Heart right ventricle (tissue), 16 donors: ENCODE measurements around the gene RFTN1. TPM values are rescaled to one million over a fixed set of nuclear protein-coding genes. Genes with fewer than 3 reads are reported as not detected.

Experiments used
- ATAC-seq, 8 donors: fragments of 200-7000 bp; cut with Tn5 transposase; one replicate each; pipeline ENCODE4 v1.9.1; 2020; ENCODE audit warnings: mild to moderate bottlenecking in 8 of 8, moderate library complexity in 8 of 8, moderate number of reproducible peaks in 1 of 8
- DNase-seq, 2 donors: peaks; one replicate each; pipeline ENCODE4 v3.0.0-alpha.2; 2020
- H3K27ac ChIP-seq, 10 donors: fragments of 200-600 bp; sonication (generic) in 2 of 10; one replicate each; pipeline versions ENCODE4 v1.5.0 to v1.8.0; 2020 to 2022; ENCODE audit warnings: mild to moderate bottlenecking in 3 of 10
- H3K27me3 ChIP-seq, 7 donors: fragments of 200-600 bp; one replicate each; pipeline ENCODE4 v1.8.0; 2021 to 2022; ENCODE audit warnings: mild to moderate bottlenecking in 2 of 7
- H3K36me3 ChIP-seq, 9 donors: fragments of 200-600 bp; sonication (generic) in 1 of 9; one replicate each; pipeline versions ENCODE4 v1.5.0 to v1.8.0; 2020 to 2022; ENCODE audit warnings: mild to moderate bottlenecking in 2 of 9
- H3K4me1 ChIP-seq, 9 donors: fragments of 200-600 bp; sonication (generic) in 1 of 9; one replicate each; pipeline versions ENCODE4 v1.5.0 to v1.8.0; 2020 to 2022; ENCODE audit warnings: mild to moderate bottlenecking in 4 of 9
- H3K4me3 ChIP-seq, 10 donors: fragments of 200-600 bp; sonication (generic) in 2 of 10; one replicate each; pipeline versions ENCODE4 v1.5.0 to v1.8.0; 2020 to 2022; ENCODE audit warnings: mild to moderate bottlenecking in 7 of 10, moderate library complexity in 2 of 10
- H3K9me3 ChIP-seq, 11 donors: fragments of 200-600 bp in 10 of 11; sonication (generic) in 2 of 11; one replicate each; pipeline versions ENCODE4 v1.5.0 to v1.8.0; 2013 to 2022; ENCODE audit warnings: mild to moderate bottlenecking in 2 of 11, control low read depth in 1 of 11, moderate library complexity in 1 of 11
- WGBS, 2 donors: extraction: QIAGEN DNeasy Blood & Tissue Kit; methylation state at CpG; one replicate each; pipeline ENCODE4 v1.1.7; 2013; ENCODE audit warnings: inconsistent platforms in 1 of 2; 5-methylcytosine and 5-hydroxymethylcytosine counted together
- intact Hi-C, 10 donors: fragments of 100-400 bp; cut with DNase I; formaldehyde crosslinking; loops; one replicate each; pipeline versions ENCODE4 v1.11.1 to v1.14.2; 2022
- polyA plus RNA-seq, 2 donors: library from polyadenylated mRNA; stranded (reverse); fragments of 200-250 nt; gene quantifications; one replicate each; pipeline ENCODE4 v1.2.3, GENCODE V29; 2013
- total RNA-seq, 10 donors: library from RNA; stranded (reverse); fragmentation: NEBNext Ultra II Directional in 3 of 10; extraction: Animal tissue kit (Norgen Biotek cat#: 25700) in 3 of 10; gene quantifications; one replicate each; pipeline versions ENCODE4 v1.2.1 to v1.2.4, GENCODE V29; 2021 to 2023
- TF ChIP-seq, protein P1 (sequence below), 9 donors: fragments of 200-600 bp; sonication (generic) in 2 of 9; IDR thresholded peaks; one replicate each; pipeline versions ENCODE4 v1.5.0 to v1.8.0; 2021 to 2022; ENCODE audit warnings: antibody characterized with exemption in 9 of 9, mild to moderate bottlenecking in 5 of 9, moderate library complexity in 1 of 9
- donor health status: Arrhythmogenic right ventricular cardiomyopathy.
- donor health status: ischemic (EF 13 %, LVEDD 7.1; RV severe dilation, severe dysfunction).
- donor health status: healthy with polysubstance abuse.
- donor health status: DM: no; HTN: yes; CAD: no.
- donor health status: DM: no; HTN: no; CAD: no.
- donor health status: ischemic (EF 25% LVEDD 6.9; RV normal size, moderate dysfunction).
- donor health status: ischemic (EF 25% LVEDD 5.7; RV mildly dilated, moderate dysfunction).
- donor health status: healthy.
- donor health status: DM: yes; HTN: yes; CAD: no.
- donor health status: Ischemic cardiomyopathy.
- donor health status: ischemic (EF 35%, LVEDD 5.7; RV mildly dilated, moderate dysfunction).
- donor health status: nonischemic (EF 11% LVEDD 7.7; RV severe dilation, severe dysfunction).
- donor health status: DM: yes; HTN: yes; CAD: no.
- donor health status: PGD.
- donor health status: ischemic (EF 29% LVEDD 5.4; RV normal size, mild dysfunction).
- donor health status: nonischemic (EF 23%, LVEDD 6.1; RV moderate dilation, normal function).

Gene RFTN1
- total and polyA plus RNA-seq, 12 donors: 17.4 to 32.2 (median 24.0) TPM

DNA sequence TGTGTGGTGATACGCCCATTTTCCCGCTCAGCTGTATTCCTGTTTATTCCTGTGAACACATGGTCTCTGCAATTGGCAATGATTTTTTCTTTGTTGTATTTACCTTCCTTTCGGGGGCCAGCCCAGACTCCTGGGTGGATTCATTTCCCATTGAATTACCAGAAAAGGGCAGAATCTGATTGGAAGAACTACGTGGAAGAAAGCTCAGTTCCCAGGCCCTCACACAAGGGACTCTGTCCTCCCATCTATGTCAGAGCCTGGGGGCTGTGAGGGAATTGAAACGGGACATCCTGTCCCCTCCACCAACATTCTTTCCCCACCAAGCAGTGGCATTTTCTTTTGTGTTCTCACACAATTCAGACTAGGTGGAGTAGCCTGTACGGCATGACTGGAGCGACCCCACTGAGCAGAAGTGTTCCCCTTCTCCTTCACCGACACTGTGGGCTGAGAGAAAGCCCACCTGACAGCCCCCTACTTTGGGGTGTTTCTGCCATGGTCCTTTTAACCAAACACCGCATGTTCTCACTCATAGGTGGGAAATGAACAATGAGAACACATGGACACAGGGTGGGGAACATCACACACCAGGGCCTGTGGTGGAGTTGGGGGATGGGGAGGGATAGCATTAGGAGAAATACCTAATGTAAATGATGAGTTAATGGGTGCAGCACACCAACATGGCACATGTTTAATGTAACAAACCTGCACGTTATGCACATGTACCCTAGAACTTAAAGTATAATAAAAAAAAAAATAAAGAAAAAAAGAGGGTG lies 32.1 kb upstream of the RFTN1 start:
- H3K27me3 ChIP-seq: no peaks in the 10 kb centered on the region
- no peaks in the 10 kb centered on the region for H3K36me3 ChIP-seq
- 65 to 69% methylated on average over 10 of the region's 10 CpGs for WGBS, 2 donors
- H3K9me3 ChIP-seq: peaks cover 0 to 4% (median 0%) of the 10 kb centered on the region in 11 donors
- DNase-seq (peak in 1 of 2 donors; percentile 55), ATAC-seq (peak; percentile 70 to 90 (median 81))
- peaks cover 4 to 65% (median 27%) of the 10 kb centered on the region in 9 donors for H3K4me1 ChIP-seq
- intact Hi-C loops: loop anchor here in 3 of 10 donors (2.0 to 10.0 kb wide), 4 partner anchors 33 to 491 kb away; partner anchors contain the start of genes OXNAD1 (in 1 of the 3) and RFTN1 (in 1 of the 3)
- peak overlapping the region; percentile 72 to 92 (median 80) for H3K27ac ChIP-seq
- no peak overlapping the region for H3K4me3 ChIP-seq
- TF ChIP-seq, protein P1, sequence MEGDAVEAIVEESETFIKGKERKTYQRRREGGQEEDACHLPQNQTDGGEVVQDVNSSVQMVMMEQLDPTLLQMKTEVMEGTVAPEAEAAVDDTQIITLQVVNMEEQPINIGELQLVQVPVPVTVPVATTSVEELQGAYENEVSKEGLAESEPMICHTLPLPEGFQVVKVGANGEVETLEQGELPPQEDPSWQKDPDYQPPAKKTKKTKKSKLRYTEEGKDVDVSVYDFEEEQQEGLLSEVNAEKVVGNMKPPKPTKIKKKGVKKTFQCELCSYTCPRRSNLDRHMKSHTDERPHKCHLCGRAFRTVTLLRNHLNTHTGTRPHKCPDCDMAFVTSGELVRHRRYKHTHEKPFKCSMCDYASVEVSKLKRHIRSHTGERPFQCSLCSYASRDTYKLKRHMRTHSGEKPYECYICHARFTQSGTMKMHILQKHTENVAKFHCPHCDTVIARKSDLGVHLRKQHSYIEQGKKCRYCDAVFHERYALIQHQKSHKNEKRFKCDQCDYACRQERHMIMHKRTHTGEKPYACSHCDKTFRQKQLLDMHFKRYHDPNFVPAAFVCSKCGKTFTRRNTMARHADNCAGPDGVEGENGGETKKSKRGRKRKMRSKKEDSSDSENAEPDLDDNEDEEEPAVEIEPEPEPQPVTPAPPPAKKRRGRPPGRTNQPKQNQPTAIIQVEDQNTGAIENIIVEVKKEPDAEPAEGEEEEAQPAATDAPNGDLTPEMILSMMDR (IDR thresholded peaks at IDR 0.05): no peak

GRCh38 chr3:16543242-16543864 lies 29.9 kb upstream of the RFTN1 start:
- H3K27me3 ChIP-seq: no peaks in the 10 kb centered on the region
- peaks cover 0 to 4% (median 0%) of the 10 kb centered on the region in 11 donors for H3K9me3 ChIP-seq
- ATAC-seq (no peak), DNase-seq (no peak)
- TF ChIP-seq, protein P1 (IDR thresholded peaks at IDR 0.05): no peak
- no peaks in the 10 kb centered on the region for H3K36me3 ChIP-seq
- peaks cover 4 to 65% (median 27%) of the 10 kb centered on the region in 9 donors for H3K4me1 ChIP-seq
- no peak overlapping the region for H3K4me3 ChIP-seq
- intact Hi-C loops: loop anchor here in 2 of 10 donors (5.0 to 10.0 kb wide), 2 partner anchors 256 to 489 kb away; no protein-coding TSS in a partner anchor
- peak overlapping the region in 8 of 10 donors; percentile 57 to 92 (median 81) for H3K27ac ChIP-seq
- 65 to 69% methylated on average over 6 of the region's 6 CpGs for WGBS, 2 donors

DNA sequence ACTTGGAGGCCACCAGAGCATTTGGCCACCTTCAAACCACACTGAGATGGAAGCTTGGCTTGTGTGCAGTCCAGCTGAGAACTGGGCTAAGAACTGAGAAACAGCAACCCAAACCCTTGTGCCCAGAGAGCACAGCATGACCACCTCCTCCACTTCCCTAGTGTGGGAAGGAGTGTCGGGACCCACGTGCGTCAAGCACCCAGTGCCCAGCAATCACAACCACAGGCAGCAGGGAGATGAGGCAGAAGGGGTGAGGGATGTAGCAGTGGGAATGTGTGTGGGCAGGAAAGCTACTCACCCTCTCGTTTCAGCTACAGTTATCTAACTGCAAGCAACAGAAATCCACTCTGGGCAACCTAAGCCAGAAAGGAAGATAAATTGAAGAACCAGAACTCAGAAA lies 25.0 kb upstream of the RFTN1 start:
- intact Hi-C loops: no loop called here
- TF ChIP-seq, protein P1 (IDR thresholded peaks at IDR 0.05): no peak
- DNase-seq: no peak
- H3K9me3 ChIP-seq: no peaks in the 10 kb centered on the region
- H3K4me3 ChIP-seq: no peak overlapping the region
- WGBS, 2 donors: 72 to 73% methylated on average over 4 of the region's 4 CpGs
- H3K4me1 ChIP-seq: peaks cover 0 to 28% (median 8%) of the 10 kb centered on the region in 9 donors
- no peaks in the 10 kb centered on the region for H3K36me3 ChIP-seq
- no peaks in the 10 kb centered on the region for H3K27me3 ChIP-seq
- ATAC-seq: no peak
- no peak overlapping the region for H3K27ac ChIP-seq

DNA sequence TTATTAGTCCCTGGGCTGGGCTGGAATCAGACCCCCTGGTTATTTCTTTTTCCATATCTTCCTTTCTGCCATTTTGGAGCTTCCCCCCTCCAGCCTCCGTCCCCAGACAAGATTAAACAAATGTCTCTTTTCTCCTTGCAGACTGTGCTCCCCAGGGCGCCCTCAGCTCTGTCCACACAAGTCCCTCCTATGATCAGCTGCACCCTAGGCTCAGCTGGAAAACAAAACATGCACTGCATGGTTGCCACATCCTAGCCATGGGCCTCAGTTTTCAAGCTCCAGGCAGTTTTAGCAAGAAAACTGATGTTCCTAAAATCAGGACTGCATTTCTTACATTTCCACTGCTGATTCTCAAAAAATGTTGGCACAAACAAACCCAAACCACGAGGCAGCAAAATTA lies 23.5 kb upstream of the RFTN1 start:
- Histone ChIP-seq H3K9me3 (no peaks in the 10 kb centered on the region), H3K4me1 (peaks cover 0 to 14% (median 4%) of the 10 kb centered on the region in 9 donors), H3K36me3 (no peaks in the 10 kb centered on the region), H3K27me3 (no peaks in the 10 kb centered on the region), H3K4me3 (no peak overlapping the region), H3K27ac (no peak overlapping the region)
- TF ChIP-seq, protein P1 (IDR thresholded peaks at IDR 0.05): no peak
- ATAC-seq (no peak), DNase-seq (no peak)
- 75 to 77% methylated on average over 3 of the region's 3 CpGs for WGBS, 2 donors
- intact Hi-C loops: no loop called here
